ENCODE measurements around the gene BAIAP2. TPM values are rescaled to one million over a fixed set of nuclear protein-coding genes. Genes with fewer than 3 reads are reported as not detected.

The BAIAP2 gene, protein sequence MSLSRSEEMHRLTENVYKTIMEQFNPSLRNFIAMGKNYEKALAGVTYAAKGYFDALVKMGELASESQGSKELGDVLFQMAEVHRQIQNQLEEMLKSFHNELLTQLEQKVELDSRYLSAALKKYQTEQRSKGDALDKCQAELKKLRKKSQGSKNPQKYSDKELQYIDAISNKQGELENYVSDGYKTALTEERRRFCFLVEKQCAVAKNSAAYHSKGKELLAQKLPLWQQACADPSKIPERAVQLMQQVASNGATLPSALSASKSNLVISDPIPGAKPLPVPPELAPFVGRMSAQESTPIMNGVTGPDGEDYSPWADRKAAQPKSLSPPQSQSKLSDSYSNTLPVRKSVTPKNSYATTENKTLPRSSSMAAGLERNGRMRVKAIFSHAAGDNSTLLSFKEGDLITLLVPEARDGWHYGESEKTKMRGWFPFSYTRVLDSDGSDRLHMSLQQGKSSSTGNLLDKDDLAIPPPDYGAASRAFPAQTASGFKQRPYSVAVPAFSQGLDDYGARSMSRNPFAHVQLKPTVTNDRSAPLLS
- total RNA-seq: 10 to 100 TPM; 20.8 to 22.7 TPM
- long read RNA-seq, partial matches to known transcripts: 4 of 8 reads
- long read RNA-seq, other reads (novel, unspliced or antisense): 3 of 8 reads

DNA sequence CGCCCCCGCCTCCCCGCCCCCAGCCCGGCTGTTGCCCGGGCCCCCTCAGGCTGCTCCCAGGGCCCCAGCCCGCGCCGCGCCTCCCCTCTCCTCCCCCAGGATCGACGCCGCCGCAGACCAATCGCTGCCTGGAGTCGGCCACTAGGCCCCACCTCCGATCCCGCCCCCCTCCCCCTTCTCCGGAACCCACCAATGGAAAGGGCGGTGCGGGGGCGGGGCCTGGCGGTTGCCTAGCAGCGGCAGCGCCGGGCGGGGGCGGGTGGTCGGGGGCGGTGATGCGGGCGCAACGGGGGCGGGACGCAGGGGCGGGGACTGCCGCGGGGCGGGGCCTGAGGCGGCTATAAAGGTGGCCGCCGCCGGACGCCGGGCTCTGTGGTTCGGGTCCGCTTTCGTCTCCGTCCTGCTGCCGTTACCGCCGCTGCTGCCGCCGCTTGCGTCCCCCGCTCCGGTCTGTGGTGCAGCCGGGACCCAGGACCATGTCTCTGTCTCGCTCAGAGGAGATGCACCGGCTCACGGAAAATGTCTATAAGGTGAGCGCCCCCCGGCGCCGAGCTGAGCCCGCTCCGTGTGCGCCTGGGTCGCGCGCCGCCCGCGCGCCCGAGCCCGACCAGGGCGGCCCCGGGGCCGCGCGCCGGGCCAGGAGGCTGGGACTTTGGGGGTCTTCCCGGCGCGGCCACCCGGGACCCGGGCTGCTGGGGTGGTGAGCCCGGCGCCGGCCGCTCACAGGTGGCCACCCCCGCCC lies at the start of gene BAIAP2:
BAIAP2 (plus strand) TSS at position 373 of the 742 bp plus-strand sequence; CDS start at position 477, 104 bp downstream.
- peak; percentile 96 to 99 for DNase-seq
- intact Hi-C loops (cut with DNase I, micrococcal nuclease): no loop called here
- peak; percentile 73 for ATAC-seq

DNA sequence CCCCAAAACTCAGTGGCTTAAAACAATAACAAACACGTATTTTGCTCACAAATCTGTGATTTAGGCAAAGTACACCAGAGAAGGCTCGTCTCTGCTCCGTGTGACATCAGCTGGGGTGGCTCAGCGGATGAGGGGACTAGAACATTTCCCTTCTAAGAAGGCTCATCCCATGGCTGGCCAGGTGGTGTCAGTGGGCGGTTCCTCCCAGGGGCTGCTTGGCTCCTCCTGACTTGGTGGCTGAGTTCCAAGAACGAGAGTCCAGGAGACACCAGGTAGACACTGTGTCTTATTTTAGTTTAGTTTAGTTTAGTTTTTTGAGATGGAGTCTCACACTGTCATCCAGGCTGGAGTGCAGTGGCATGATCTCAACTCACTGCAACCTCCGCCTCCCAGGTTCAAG lies 48.9 kb upstream of the BAIAP2 start:
- no peak for ATAC-seq
- no peak for DNase-seq
- intact Hi-C loops (cut with DNase I, micrococcal nuclease): no loop called here

DNA sequence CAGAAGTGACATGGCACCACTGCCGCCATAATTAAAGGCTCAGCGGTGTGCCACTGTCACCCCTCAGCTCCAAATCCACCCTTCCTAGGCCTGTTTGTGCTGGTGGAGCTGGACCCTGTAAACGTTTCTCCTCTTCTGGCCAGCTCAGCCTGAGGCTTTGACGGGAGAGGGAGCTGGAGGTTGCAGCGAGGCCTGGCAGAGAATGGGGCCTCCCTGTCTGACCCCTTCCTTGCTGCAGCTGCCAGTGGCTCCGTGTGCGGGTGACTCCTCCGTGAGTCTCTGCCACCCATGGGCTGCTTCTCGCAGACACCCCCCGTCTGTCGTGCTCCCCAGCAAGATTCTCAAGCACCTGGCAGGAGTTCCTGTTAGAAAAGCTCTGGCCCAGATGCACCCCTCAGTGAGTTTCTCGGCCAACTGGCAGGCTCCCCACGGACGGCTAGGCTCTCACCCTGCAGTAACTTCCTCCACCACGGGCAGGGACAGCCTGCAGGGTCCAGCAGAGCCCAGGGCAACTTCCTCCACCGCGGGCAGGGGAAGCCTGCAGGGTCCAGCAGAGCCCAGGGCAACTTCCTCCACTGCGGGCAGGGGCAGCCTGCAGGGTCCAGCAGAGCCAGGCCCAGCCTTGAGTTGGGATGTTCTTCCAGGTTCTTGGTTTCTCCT lies 48.0 kb upstream of the BAIAP2 start:
- no peak for DNase-seq
- no peak for ATAC-seq
- intact Hi-C loops (cut with DNase I, micrococcal nuclease): no loop called here

DNA sequence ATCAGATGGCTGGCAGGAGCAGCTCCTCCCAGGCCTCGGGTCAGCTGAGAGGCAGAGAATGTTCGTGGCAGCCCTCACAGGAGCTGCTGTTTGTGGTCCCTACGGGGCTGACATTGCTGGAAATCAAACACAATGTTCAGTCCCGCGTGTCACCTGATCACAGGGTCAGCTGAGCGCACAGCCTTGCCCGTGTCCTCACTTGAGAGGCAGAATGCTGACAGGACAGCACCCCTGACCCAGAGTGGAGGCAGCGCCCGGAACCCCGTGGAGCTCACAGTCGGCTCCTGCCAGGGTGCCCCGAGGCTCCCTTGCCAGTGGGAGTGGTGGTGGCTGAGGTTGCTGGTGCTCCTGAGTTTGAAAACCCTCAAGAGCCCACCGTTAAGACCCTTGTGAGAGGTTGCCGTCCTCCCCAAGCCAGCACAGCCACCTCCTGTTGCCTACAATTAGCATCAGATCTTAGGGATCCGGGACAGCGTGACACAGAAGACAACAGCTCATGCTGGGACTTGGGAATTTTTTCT lies 47.0 kb upstream of the BAIAP2 start:
- no peak for DNase-seq
- intact Hi-C loops (cut with DNase I, micrococcal nuclease): no loop called here
- no peak for ATAC-seq

DNA sequence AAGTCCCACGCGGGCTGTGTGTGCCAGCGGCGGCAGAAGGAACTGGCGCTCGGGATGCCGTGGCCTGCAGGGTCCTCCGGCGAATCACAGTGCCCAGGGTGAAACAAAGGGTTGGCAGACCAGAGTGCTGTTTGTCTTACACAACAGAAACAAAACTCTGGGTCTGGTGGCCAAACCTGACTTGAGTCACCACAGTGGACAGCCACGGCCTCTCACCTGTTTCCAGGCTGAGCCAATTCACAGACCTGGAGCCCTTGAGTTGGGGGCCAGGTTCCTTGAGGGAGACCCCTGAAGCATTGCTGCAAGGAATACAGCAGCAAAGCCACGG lies 45.4 kb upstream of the BAIAP2 start:
- DNase-seq (no peak), ATAC-seq (peak; percentile 2)
- intact Hi-C loops (cut with DNase I, micrococcal nuclease): no loop called here

DNA sequence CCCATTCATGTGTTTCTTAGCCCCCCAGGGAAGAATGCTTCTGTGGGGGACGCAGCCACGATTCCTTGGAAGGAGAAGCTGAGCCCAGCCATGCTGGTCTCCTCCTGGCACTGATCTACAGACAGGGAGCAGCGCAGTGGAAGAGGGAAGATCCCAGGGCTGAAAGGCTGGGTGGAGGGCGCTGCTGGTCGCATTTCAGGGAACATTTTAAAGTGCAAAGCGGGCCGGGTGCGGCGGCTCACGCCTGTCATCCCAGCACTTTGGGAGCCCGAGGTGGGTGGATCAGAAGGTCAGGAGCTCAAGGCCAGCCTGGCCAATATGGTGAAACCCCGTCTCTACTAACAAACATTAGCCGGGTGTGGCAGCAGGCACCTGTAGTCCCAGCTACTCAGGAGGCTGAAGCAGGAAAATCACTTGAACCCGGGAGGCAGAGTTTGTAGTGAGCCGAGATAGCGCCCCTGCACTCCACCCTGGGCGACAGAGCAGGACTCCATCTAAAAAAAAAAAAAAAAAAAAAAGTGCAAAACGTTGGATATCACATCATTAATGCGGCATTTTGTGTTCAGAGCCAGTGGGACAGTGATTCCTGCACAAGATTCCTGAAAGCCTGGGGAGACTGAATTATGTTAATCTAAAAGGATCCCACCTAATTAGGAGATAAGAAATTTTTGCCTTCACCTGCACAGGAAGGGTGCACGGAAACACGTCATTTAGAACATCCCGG lies 43.9 kb upstream of the BAIAP2 start:
- intact Hi-C loops (cut with DNase I, micrococcal nuclease): loop anchor here in 1 of 2 donors (5.0 kb wide), 1 partner anchor 106 kb away; no protein-coding TSS in a partner anchor
- DNase-seq (peak in 1 of 2 donors; percentile 42), ATAC-seq (peak; percentile 12)

DNA sequence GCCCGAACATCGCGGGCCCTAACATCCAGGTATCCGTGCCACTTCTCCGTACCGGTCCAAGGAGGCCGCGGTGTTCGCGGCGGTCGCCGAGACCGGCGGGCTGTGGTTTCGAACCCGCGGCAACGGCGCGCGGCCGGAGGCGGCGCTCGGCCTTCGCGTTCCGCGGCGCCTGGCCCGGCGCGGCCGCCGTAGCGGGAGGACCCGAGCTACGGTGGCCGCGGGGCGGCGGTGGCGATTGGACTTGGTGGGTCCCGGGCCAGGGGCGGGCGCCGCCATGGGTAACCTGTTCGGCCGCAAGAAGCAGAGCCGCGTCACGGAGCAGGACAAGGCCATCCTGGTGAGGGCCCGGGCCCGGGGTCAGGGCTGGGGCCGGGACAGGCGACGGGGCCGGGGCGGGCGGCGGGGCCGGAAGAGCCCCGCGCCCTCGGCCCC lies 43.3 kb upstream of the BAIAP2 start, which contains the start of gene CHMP6:
CHMP6 (plus strand) TSS at position 197 of the 432 bp plus-strand sequence; CDS start at position 275, 78 bp downstream.
- intact Hi-C loops (cut with DNase I, micrococcal nuclease): loop anchor here in 1 of 2 donors (5.0 kb wide), 1 partner anchor 106 kb away; no protein-coding TSS in a partner anchor
- peak; percentile 66 for ATAC-seq
- DNase-seq: peak; percentile 70 to 85

DNA sequence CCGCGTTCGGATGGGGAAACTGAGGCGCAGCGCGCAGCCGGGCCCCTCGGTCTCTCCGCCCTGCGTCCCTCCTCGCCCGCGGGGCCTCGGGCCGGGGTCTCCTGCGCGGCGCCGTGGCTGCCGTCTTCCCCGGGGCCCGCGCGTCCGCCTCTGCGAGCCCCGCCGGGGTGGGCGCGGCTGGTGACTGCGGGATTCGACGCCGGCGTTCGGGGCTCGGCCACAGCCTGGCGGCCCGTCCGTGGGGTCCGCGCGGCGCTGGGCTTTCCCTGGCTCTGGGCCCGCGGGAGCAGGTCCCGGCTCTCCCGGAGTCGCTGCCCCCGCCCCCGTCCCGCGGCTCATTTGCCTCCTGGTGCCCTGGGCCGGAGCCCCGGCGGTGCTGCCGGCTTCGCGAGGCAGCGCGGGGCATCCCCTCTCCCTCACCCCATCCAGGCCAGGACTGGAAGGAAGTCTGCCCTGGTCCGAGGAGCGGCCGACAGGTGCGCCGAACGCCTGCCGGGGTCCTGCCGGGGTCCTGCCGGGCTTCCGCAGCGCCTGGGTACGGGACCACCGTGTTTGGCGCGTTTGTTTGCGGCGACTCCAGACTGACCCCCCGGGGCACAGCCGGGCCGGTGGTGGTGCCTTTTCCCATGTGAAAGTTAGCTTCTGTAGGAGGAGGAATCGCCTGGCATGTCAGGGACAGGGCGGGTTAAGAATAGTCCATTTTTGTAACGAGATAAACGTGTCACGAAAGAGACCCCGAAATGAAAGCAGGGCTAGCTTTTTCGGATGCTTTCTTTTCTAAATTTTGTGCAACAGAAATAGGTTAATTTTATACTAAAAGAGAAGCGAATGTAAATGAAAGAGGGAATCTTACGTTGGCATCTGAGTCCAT lies 42.6 kb upstream of the BAIAP2 start:
- DNase-seq: no peak
- peak; percentile 22 for ATAC-seq
- intact Hi-C loops (cut with DNase I, micrococcal nuclease): loop anchor here in 1 of 2 donors (5.0 kb wide), 1 partner anchor 105 kb away; no protein-coding TSS in a partner anchor

DNA sequence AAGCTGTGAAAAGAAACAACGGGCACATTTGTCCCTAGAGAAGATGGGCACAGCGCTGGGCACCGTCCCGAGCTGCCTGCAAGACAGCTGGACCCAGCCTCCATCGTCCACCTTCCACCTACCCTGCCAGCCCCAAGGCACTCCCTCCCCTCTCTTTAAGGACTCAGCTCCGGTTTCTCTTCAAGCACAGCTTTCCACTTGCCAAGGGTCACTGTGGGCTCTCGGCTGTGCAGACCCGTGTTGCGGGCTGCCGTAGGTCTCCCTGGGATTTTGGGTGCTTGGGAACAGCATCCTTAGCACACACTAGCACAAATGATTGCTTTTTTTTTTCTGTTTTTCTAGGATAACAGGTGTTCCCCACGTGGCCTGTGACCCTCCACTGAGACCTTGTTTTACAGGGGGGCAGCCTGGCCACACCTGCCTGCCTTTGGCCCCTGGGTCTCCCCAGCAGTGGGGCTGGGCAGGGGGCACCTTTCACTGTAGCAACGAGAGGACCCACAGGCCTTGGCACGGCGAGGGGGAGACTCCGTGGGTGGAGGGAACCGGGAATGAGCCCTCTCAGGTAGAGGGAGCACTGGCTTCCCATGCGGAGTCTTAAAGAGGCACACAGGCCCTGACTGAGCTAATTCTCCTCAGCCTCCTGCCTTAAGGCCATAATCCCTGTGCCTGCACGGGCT lies 41.9 kb upstream of the BAIAP2 start:
- intact Hi-C loops (cut with DNase I, micrococcal nuclease): loop anchor here in 1 of 2 donors (5.0 kb wide), 1 partner anchor 104 kb away; no protein-coding TSS in a partner anchor
- DNase-seq: no peak
- ATAC-seq: peak; percentile 34

DNA sequence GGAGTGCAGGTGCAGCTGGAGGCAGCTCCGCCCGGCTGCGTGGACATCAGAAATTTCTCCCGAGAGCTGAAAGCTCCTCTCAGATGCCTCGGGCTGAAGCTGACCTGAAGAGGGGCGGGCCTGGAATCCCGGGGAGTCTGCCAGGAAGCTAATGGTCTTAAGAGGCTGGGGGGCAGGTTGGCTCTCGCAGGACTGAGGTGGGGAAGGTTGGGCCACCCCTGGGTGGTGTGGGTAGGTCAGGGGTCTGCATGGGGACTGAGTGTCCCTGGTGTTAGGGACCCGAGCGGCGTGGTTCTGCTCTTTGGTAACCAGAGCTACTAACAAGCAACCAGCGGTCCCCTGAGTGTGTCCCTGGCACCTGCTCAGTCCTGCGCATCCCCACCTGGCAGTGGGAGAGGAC lies 39.8 kb upstream of the BAIAP2 start:
- intact Hi-C loops (cut with DNase I, micrococcal nuclease): no loop called here
- DNase-seq: no peak
- no peak for ATAC-seq

DNA sequence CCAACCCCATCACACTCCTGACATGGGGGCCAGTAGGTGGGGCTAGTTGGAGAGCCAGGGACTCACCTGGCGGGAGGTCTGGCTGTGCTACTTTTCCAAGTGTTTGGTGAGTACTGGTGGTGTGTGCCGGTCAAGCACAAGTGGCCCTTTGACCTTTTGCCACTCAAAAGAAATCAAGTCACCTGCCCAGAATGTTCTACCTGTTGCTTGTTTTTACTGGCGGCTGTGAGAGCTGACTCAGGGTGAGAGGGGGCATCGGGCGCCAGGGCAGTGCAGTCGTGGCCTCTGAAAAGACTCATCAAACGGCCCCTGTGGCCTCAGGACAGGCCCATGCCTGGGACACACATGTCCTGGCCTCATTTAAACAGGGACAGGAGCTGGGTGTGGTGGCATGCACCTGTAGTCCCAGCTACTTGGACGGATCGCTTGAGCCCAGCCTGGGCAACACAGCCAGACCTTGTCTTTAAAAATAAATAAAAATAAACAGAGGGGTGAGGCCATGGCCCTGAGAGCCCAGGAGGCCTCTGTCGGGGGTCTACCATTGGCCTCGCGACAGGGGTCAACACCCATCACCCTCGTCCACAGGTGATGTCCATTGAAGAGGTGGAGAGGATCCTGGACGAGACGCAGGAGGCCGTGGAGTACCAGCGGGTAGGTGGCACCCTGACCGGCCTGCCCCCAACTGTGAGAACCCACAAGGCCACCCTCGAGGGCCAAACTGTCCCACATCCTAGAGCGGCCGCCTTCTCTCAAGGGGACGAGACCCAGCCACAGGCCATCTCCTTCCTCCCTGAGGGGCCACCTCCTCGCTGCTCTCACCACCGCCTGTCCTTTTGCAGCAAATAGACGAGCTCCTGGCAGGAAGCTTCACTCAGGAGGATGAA lies 38.3 kb upstream of the BAIAP2 start:
- DNase-seq: no peak

DNA sequence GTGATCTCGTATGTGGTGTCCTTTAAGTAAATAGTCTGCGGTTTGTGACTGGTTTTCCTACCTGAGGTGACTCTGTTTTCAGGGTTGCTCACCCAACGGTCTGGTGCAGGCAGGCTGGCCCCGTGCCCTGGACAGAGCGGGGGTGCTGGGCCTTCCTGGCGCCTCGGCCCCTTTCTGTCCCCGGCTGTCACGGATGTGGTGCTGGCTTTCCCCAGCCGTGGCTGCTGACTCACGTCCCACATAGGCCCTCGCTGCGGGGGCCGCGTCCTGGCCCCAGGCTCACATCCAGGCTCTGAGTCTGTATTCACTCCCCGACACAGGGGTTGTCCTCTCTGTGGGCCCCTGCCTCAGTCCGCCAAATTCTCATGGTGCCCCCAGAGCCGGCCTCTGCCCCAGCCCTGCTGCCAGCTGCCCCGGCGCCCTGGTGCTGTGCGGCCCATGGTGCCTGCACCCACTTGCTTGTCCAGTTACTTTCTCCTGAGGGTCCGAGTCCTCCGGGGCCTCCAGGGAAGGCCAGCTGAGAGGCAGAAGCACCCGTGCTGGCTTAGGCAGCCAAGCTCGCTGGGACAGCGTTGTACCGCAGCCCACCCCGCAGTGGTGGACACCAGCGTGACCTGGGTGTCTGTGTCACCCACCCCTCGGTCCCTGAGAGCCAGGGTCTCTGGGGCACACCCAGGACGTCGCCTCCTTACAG lies 37.4 kb upstream of the BAIAP2 start:
- DNase-seq (no peak), ATAC-seq (no peak)
- intact Hi-C loops (cut with DNase I, micrococcal nuclease): no loop called here

More for the DNA sequence above, 38.3 kb upstream of the BAIAP2 start:
- intact Hi-C loops (cut with DNase I, micrococcal nuclease): no loop called here
- ATAC-seq: no peak

DNA sequence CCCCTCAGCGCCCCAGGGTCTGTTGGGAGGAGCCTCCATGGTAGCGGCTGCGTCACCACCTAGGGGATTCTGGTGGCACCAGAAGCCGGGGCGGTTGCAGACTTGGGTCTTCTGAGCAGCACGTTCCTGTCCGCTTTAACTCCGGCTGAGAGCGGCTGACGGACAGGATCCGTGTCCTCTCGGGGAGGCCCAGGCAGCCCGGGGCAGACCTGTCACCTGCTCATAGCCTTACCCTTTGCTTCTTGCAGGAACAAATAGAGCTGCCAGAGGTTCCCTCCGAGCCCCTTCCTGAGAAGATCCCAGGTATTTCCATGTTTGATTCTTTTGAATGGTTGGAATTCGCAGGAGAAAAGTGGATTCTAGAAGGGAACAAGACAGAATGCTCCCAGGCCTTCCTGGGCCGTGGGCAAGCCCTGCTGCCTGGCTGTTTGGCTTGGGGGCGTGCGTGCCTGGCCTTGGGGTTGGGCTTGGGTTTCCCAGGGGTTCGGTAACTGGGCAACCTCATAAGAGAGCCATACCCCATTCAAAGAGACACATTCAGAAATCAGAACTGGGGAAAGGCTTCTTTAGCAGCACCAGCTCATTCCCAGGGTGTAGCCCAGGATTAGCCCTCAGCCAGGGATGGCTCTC lies 36.7 kb upstream of the BAIAP2 start:
- DNase-seq (no peak), ATAC-seq (no peak)
- intact Hi-C loops (cut with DNase I, micrococcal nuclease): no loop called here

DNA sequence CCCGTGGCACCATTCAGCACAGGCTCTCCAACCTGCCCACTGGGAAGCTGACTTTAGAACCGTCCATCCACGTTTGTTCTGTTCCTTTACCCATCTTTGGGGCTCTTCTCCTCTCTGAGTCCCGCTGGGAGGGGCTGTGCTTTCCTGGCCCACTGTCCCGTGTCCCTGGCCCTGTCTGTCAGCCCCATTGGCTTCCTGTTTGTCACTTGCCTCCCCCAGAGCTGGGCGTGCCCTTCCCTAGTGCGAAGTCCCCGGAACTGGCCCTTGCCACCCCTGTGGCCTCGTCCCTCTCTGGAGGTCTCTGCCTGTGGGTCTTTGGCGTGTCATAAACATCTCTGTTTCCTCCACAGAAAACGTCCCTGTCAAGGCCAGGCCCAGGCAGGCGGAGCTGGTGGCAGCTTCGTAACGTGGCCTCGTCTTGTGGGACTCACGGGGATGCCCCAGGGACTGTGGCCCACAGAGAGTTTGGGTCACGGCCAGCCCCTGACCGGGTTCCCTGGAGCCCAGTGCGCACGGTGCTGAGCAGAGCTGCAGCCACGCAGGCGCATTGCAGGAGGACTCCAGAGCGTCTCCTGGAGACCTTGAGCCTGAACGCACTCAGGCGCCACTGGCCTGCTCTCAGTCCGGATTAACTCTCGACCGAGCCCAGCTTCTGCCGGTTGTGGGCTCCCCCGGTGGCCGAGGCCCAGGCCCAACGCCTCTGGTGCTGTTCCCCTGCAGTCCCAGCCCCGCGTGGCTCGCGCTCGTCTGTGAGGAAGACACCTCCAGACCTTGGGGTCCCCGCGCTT lies 36.0 kb upstream of the BAIAP2 start:
- no peak for DNase-seq
- intact Hi-C loops (cut with DNase I, micrococcal nuclease): no loop called here
- no peak for ATAC-seq

Measured in left colon (tissue), 2 donors.